DMS53 treated with DMSO at 0.1 percent for 48 hours (cell line): Measurements from ENCODE around the gene HIPK2.

Experiments used
- DNase-seq: peaks from one replicate; lab custom pipeline; 2025; ENCODE audit not compliant: unreplicated experiment; lab: John Stamatoyannopoulos, UW

The HIPK2 gene

DNA sequence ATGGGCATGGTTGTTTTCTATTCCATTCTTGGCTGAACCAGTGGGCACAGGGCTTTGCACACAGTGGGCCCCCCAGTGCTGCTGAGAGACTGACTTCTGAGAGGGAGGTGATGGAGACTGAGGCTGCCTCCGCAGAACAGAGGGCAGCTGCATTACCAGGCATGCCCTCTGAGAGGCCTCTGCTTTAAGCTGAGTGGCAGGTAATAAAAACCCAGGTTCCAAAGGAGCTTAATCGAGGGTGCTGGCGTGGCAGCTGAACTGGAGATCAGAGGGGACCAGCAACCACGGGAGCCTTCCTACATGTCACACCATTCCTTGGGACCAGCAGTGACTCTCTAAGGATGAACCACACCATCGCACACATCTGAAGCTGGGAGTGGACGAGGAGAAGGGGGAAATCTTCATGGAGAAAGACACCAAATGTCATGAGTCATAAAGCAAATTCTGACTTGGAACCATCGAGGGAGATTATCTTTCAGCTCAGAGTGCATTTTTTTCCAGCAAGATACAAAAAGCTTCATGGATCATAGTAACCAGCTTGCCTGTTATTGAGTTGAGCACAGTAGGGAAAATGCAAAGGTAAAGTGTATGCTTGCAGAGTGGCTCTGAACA lies 24.6 kb downstream of the HIPK2 start:
- DNase-seq, result no peak

DNA sequence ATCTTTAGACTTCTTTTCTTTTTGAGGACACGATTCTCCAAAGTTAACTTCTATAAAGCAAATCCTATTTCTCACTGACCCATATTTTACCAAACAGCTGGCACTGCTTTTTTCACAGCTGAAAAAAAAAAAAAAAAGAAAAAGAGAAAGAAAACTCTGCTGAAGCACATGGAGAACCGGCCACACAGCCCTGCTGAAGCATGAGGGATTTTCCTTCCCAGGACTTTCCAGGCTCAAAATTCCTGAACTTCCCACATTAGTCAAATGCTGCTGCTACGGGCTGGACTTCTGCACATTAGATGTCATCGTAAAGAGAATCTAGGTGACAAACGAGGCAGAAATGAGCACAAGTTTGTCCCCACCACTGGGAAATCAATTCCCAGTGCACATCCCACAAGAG lies 25.2 kb downstream of the HIPK2 start:
- DNase-seq, result no peak

DNA sequence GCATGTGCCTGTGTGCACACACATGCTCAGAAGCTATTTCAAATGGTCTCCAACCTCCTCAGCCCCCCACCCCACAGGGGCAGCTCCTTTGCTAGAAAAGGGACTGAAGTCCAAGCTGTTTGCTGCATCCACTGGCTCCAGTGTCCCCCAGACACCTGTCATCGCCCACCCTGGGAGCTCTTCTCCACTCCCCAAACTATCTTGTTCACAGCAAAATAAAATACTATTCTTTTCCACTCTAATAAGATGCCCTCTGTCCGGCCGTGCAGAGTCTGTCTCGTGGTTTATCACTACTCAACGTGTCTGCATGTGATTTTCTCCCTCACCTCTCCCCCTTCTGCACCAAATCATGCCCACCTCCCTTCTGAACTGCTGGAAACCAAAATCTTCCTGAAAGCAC lies 25.6 kb downstream of the HIPK2 start:
- DNase-seq, result no peak

DNA sequence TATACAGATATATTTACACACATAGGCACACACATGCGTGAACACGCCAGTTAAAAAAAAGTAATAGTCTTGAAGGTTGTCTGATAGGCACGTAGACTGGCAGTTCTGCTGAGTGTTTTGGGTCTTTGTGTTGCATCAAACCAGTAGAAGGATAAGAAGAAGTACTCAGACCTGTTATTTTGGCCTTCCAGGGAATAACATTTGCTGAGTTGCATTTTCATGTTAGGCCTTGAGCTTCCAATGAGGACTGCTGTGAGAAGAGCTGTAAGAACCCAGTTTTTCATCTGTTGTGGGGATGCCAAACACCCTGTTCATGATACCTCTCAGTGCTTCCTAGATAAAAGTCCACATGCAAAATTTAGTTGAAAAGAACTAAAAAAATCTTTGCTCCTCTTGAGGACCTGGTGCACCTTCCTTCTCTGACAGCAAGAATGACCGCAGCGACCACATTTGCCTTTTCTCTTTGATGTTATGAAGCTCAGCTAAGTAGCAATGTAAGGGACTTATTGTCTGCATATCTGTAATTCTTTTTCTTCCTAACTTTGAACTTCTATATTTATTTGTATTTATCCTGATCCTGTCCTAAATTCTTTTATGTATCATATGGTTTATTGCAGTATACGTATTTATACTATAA lies 27.2 kb downstream of the HIPK2 start:
- DNase-seq, result no peak

DNA sequence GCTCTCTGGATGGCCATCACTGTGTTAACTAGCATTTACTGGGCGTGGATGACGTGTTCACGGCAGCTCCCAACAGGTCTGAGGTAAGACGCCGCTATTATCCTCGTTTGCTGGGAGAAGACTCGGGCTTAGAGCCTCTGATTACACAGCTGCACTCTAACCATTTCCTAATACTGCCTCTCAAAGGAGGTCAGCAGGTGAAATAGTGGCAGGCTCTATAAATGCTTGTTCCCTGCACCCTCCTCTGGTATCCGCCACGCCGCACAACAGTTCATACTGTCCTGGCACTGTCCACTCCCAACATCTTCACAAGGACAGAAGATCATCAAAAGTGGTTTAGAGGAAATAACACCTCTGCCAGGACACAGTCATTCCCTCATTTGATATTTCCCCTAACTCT lies 28.3 kb downstream of the HIPK2 start:
- peak; percentile 78 for DNase-seq

DNA sequence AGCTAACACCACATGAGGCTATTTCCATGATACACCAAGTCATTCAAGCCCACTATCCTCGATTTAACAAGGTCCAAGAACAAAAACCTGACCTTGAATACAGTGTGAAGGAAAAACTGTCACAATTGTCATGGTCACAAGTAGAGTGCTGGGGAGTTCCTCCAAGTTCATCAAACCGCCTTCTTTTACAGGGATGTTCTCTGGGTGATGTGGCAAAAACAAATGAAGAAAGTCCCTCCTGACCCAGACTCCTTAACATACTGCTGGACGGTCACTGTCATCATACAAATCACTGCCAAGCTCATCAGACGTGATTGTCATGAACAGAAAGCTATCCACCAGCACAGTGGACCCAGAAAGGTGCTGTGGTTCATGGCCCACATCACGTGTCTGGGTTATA lies 28.9 kb downstream of the HIPK2 start:
- no peak for DNase-seq

DNA sequence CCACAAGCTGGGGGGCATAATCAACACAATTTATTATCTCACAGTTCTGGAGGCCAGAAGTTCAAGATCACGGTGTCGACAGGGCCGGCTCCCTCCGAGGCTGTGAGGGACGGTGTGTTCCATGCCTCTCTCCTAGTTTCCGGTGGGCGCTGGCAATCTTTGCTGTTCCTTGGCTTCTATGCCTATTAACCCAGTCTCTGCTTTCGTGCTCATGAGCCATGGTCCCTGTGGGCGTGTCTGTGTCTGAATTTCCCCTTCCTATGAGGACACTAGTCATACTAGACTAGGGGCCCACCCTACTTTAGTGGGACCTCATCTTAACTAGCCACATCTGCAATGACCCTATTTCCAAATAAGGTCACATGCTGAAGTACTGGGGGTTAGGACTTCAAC lies 29.4 kb downstream of the HIPK2 start:
- DNase-seq, result no peak

DNA sequence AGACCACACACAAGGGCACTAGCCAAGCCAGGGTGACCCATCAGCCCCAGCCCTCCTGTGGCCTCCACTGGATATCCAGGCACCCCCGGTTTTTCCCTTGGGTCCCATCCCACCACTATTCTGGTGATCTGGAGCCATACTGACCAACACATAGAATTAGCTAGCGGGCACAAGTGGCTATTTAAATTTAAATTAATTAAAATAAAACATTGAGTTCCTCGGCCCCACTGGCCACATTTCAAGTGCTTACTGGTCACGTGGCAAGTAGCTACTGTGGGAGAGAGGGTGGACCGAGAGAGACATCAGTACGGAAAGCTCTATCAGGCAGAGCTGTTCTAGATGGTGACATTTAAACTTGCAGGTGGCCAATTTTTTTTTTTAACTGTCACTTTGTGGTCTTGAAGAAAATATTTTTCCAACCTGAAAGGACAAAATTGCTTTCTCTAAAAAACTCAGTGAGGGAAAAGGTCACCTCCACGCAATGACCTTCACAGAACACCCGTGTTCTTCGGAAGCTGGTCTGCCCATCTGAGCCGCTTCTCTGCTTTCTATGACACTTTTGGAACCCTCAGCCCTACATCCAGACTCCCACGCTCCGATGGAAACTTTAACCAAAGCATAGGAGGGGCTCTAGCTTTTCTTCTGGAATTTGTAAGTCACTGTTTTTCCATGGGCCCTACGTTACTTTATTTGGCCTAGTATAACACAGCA lies 30.0 kb downstream of the HIPK2 start:
- no peak for DNase-seq

DNA sequence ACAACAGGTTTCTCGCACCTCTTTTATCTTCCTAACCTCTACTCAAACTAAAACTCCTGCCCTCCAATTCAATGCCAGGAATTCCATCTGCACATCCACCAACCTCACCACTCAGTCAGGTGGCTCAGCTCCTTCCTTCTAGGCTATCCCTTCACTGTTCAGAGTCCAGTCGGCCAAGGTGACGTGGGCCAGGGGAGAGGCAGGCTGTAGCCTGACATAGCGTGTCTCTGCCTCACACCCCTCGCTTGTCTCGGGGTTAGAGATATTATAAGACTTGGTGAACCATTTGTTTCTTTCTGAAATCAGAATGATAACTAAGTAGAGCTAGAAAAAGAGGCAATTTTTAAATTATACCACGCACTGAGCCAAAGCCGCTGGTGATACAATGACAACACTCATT lies 31.1 kb downstream of the HIPK2 start:
- no peak for DNase-seq

DNA sequence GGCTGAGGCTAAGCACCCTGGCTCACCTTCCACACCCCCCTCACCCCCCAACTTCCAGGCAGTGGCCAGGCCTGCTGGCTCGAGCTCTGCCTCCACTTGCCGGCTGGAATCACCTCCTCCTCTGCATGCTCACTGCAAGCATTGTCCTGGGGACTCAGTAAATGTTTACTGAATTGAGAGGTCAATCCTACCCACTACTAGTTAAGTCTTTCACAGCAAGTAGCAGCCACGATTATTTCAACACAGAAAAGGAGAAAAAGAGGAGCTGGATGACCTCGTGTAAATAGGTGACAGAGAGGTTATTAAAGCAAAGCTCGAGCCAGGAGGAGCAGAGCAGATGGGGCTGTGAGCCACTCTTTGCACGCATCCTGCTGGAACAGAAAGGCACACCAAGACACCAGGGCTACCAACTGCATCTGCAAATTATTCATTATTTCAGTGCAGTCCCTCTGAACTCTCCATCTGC lies 32.1 kb downstream of the HIPK2 start:
- DNase-seq, result no peak

DNA sequence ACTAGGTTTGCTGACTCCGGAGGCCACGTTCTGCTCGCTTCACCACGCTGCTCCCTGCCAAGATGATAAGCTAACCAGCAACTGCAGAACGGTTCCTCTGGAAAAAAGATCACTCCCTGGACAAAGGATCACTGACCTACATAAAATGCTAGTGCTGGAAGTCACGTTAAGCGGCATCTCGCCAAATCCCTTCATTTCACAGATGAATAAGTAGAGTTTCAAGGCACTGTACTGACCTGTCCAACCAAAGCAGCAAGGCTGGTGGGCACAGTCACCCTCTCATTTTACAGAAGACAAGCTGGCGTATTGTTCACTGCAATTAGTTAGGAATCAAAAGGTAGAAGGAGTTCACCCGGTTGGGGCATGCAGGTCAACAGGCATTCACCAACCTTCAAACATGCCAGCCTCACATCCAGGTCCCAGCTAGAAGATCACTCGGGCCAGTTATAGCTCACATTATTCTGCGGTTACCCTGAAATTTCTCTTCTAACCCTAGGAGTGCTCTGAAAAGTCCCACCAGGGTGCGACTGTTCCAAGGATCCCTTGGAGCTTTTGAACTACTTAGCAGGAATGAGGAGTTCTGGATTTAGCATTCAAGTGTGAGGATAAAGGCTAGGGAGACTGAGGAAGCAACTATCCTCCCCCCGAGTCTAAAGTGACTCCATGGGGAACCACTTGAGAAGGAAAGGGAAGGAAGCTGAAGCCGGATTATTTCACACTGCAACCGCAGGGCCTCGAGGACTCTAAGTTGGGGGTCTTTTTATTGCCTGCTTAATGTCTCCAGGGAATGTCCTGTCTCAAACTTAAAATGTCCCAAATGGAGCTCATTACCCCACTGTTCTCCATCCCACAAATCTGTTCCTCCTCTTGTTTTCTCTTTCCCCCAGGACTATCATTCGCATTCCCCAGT lies 32.8 kb downstream of the HIPK2 start:
- no peak for DNase-seq

DNA sequence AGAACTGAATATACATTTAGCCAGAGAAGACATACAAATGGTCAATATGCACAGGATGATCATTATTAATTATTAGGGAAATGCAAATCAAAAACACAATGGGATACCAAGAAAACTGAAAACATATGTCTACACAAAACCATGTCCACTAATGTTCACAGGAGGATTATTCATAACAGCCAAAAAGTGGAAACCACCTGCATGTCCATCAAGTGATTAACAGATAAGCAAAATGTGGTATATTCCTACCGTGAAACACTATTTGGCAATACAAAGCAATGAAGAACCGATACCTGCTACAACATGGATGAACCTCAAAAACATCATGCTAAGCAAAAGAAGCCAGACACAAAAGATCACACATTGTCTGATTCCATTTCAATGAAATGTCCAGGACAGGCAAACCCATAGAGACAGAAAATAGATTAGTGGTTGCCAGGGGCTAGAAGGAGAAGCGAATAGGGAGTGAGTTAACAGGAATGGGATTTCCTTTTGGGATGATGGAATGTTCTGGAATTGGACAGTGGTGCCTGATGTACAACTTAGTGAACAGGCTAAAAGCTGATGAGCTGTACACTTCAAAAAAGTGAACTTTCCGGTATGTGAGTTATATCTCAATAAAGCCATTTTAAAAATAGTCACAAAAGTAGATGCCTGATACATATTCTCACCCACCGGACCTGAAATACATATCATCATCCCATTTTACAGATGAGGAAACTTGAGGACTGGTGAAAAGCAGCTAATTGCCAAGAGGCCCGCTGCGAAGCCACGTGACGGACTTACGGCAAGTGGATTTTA lies 33.6 kb downstream of the HIPK2 start:
- no peak for DNase-seq

DNA sequence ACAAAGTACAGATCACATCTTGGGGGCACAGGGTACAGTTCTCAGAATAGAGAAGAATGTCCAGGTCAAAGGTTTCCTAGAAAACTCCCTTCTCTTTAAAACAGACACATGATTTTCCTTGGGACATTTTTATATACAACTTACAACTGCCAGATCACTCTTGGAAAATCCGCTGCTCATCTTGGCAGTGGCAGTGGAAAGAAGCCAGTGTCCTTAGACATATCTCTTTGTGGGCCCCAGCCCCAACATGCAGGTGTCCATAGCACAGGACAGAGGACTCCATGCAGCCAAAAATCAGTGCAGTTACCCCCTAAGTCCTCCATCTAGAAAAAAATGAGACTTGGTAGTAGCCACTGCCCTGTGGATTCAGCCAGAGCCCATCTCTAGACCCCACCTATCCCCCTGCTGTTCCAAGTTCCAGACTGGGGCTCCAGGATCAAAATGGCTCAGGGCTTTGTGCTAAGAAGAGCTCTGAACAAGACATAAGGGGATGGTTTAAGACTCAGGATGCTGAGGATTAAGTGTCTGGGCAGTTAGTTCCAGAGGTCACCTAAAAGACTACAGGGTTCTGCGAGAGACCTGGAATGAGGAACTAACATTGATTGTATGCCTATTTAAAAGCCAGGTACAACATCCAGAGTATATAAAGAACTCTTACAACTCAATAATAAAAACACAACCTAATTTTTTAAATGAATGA lies 34.4 kb downstream of the HIPK2 start:
- DNase-seq, result no peak

DNA sequence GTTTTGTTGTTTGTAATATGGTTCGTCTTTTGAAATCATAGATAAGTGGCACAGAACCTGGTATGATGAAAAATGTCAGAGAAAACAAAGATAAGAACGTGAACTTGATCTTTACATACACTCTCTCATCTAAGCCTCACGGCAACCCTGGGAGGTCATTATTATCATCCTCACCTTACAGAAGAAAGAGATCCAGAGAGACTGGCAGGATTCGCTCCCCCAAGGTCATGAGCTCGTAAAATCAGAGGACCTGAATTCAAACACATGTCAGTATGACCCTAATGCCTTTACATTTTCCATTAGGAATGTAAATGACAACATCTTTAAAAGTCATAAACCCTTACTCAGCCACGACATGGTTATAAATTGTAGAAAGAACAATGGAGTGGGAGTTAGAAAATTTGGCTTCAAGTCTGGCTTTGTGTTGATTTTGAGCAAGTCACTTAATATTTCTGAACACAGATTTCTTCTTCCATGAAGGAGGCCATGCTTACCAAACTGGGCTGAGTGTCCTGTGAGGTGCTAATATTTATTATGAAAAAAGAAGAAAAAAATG lies 35.9 kb downstream of the HIPK2 start:
- no peak for DNase-seq

DNA sequence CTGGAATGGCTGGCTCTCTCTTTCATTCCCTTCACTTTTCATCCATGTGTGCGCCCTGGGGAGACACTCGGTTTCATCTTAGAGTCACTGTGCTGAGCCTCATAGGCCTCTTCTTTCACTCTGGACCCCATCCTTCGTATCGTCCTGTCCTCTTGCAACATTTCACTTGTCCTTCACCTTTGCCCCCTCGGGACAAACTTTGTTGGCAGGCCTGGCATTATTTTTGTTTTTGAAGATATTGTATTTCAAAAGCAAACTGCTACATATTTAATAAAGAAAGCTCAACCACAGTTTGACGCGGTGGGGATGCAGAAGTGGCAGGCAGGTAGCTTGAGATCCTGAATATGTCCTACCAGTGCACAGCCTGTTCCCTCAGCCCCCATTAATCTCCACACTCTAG lies 36.6 kb downstream of the HIPK2 start:
- no peak for DNase-seq

DNA sequence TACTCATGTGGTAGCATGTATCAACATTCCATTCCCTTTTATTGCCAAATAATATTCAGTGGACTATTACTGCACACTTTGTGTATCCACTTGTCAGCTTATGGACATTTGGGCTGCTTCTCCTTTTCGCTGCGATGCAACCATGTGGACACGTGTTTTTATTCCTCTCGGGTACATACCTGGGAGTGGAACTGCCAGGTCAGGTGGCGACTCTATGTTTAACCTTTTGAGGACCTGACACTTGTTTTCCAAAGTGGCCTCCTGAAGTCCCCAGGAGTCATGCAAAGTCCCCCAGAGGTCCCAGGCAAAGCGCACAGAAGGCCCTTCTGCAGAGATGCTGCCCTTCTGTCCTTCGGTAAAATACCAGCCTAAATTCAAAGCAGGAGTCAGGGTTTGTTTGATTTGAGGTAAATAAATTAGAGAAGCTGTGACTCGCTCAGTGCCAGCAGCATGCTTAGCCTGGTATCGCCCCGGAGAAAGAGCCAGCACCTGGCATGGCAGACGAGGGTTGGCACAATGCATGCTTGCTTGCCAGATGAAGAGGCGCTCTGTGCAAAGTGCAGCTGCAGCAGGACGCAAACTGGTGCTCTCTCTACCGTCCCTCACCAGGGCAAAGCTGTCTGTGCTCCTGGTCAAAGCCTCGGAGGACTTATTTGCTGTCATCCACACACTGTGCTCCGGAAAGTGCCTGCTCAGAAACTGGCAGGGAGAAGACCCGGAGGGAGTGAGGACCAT lies 37.8 kb downstream of the HIPK2 start:
- DNase-seq, result no peak

DNA sequence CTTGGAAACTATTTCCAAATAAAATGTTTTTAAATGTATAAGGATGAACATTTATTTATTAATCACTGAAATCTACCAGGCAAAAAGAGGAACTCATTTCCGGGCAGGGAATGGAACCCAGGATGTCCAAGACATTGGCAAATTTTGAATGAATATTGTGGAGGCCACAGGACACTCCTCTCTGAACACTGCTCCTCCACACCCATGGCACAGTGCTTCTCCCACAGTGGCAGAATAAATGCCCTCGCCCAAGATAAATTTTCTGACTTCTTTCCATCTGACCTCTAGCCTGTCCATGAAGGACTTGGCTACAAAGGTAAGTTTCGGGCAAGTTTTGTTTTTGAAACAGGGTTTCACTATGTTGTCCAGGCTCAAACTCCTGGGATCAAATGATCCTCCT lies 39.0 kb downstream of the HIPK2 start:
- DNase-seq, result no peak

DNA sequence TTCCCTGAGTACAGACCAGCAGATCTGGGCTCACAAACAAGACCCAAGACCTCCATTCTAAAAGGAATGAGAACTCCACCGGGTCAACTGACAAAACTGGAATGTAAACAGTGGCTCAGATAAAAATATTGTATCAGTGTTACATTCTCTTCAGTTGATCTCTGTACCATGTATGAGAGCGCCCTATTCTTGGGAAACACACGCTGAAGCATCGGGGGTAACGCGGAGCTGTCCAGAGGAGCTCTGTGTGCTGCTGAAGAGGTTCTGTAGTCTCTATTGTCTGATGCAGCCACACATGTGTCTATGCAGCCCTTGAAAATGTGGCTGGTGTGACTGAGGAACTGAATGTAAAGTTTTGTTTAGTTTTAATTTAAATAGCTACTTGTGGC lies 39.7 kb downstream of the HIPK2 start:
- DNase-seq, result no peak
